Tibial artery (tissue), 4 donors: ENCODE results near the gene PINK1.
"Not testable (repeated sequence)": the region's sequence is repeated elsewhere in the genome, so short reads cannot be mapped to it uniquely, and the experiment has no call there.

Experiments
- DNase-seq, 2 donors: peaks; one replicate each; pipeline ENCODE4 v3.0.0-alpha.2; 2019
- H3K27ac ChIP-seq, 2 donors: fragments of 200-600 bp; sonication (generic) in 1 of 2; 1 replicate in 1 of 2; 2 replicates in 1 of 2; pipeline ENCODE4 v1.5.1; 2018 to 2019; ENCODE audit warnings: mild to moderate bottlenecking in 1 of 2
- H3K27me3 ChIP-seq, 2 donors: fragments of 200-600 bp; sonication (generic) in 1 of 2; one replicate each; pipeline versions ENCODE4 v1.5.1 to v1.6.0; 2016 to 2019
- H3K36me3 ChIP-seq, 3 donors: fragments of 200-600 bp; sonication (generic) in 2 of 3; one replicate each; pipeline ENCODE4 v1.5.1; 2016 to 2019; ENCODE audit warnings: mild to moderate bottlenecking in 2 of 3
- H3K4me1 ChIP-seq, 4 donors: fragments of 200-600 bp; sonication (generic) in 2 of 4; 1 replicate in 3 of 4; 2 replicates in 1 of 4; pipeline ENCODE4 v1.5.1; 2016 to 2019
- H3K4me3 ChIP-seq, 2 donors: fragments of 200-600 bp; sonication (generic) in 1 of 2; 1 replicate in 1 of 2; 2 replicates in 1 of 2; pipeline ENCODE4 v1.5.1; 2018 to 2019; ENCODE audit warnings: mild to moderate bottlenecking in 2 of 2
- H3K9me3 ChIP-seq, 3 donors: fragments of 200-600 bp; sonication (generic) in 1 of 3; one replicate each; pipeline ENCODE4 v1.5.1; 2016 to 2019
- intact Hi-C: fragments of 100-400 bp; cut with DNase I; formaldehyde crosslinking; loops from one replicate; pipeline ENCODE4 v1.15.0; 2023; ENCODE audit warnings: low total_unique reads
- TF ChIP-seq, protein P1 (sequence below), 2 experiments: fragments of 200-600 bp in 1 of 2; fragments of 450-650 bp in 1 of 2; IDR thresholded peaks; one replicate each; pipeline ENCODE4 v1.5.1; 2017 to 2019; ENCODE audit warnings: antibody characterized with exemption in 2 of 2, mild to moderate bottlenecking in 1 of 2, moderate library complexity in 1 of 2

PINK1 gene

GRCh38 chr1:20604678-20605077 is 28.6 kb upstream of the PINK1 start:
- Histone ChIP-seq H3K27ac (no peak overlapping the region), H3K27me3 (peaks cover 0 to 18% of the 10 kb centered on the region in 2 donors), H3K36me3 (no peaks in the 10 kb centered on the region), H3K9me3 (no peaks in the 10 kb centered on the region), H3K4me3 (no peak overlapping the region), H3K4me1 (no peaks in the 10 kb centered on the region)
- TF ChIP-seq, protein P1, sequence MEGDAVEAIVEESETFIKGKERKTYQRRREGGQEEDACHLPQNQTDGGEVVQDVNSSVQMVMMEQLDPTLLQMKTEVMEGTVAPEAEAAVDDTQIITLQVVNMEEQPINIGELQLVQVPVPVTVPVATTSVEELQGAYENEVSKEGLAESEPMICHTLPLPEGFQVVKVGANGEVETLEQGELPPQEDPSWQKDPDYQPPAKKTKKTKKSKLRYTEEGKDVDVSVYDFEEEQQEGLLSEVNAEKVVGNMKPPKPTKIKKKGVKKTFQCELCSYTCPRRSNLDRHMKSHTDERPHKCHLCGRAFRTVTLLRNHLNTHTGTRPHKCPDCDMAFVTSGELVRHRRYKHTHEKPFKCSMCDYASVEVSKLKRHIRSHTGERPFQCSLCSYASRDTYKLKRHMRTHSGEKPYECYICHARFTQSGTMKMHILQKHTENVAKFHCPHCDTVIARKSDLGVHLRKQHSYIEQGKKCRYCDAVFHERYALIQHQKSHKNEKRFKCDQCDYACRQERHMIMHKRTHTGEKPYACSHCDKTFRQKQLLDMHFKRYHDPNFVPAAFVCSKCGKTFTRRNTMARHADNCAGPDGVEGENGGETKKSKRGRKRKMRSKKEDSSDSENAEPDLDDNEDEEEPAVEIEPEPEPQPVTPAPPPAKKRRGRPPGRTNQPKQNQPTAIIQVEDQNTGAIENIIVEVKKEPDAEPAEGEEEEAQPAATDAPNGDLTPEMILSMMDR (IDR thresholded peaks at IDR 0.05) = no peak
- no peak for DNase-seq
- intact Hi-C loops = loop anchor here (1.0 kb wide), 1 partner anchor 44 kb away; no protein-coding TSS in a partner anchor

DNA sequence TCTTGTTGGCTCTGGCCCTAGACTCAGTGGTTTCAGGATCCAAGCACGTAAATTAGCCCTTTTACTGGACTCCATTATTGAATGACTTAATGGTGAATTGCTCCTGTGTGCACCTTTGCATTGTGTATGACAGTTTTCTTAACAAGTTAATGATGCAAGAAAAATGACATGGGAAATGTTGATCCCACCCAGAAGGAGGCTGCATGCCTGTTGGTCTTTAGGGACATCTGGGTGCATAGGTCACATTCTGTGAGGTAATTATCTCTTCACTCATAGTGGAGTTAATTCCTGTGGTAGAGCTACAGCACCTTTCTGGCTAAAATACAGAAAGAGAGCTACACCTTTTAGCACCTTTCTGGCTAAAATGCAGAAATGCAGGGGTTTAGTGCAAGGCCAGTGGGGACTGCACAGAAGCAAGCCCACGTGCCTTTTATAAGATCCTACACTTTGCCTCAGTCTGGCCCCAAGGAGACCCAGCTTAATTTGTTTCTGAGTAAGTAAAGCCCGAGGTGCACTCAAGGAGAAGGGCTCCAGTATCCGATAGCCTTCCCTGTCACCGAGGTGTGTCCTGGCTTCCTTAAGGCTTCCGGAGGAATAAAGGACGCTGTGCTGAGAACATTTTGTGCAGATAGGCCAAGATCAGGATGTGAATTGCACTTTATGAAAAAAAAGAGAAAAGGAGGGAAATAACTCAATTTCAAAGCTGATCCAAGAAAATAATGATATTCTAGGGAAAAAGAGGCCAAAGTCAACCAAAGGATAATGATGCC is 26.3 kb upstream of the PINK1 start:
- H3K4me1 ChIP-seq, H3K27ac ChIP-seq, intact Hi-C loops, H3K36me3 ChIP-seq, DNase-seq, H3K9me3 ChIP-seq, H3K4me3 ChIP-seq: not testable (repeated sequence)
- H3K27me3 ChIP-seq = peaks cover 0 to 18% of the 10 kb centered on the region in 2 donors

DNA sequence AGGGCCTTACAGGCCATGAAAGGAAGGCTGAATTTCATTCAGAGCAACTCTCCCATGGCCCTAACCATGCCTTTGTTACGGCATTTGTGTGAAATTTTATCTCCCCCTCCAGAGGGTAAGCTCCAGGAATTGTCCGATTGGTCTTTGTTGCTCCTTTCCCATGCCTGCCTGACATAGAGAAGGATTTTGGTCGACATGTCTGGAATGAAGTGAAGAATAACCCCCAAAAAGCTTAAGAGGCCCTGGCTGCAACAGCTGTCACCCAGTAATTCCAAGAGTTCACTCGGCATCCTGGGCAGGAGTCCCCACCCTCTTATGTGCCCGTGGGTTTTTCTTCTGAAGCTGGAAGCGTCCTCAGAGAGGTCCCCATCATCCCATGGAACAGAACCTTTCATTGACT is 23.7 kb upstream of the PINK1 start:
- Histone ChIP-seq H3K27me3 (peaks cover 0 to 18% of the 10 kb centered on the region in 2 donors), H3K36me3 (no peaks in the 10 kb centered on the region), H3K4me3 (no peak overlapping the region), H3K9me3 (no peaks in the 10 kb centered on the region), H3K4me1 (peaks cover 0 to 5% (median 1%) of the 10 kb centered on the region in 4 donors), H3K27ac (no peak overlapping the region)
- TF ChIP-seq, protein P1 (IDR thresholded peaks at IDR 0.05) = no peak
- intact Hi-C loops = no loop called here
- no peak for DNase-seq

- Histone ChIP-seq H3K4me1 (peaks cover 0 to 6% (median 1%) of the 10 kb centered on the region in 4 donors), H3K9me3 (no peaks in the 10 kb centered on the region), H3K4me3 (no peak overlapping the region), H3K27me3 (peaks cover 0 to 12% of the 10 kb centered on the region in 2 donors), H3K27ac (no peak overlapping the region), H3K36me3 (no peaks in the 10 kb centered on the region)
- intact Hi-C loops = no loop called here
- DNase-seq = no peak
- TF ChIP-seq, protein P1 (IDR thresholded peaks at IDR 0.05) = no peak
These were observed 22.3 kb upstream of the PINK1 start for GRCh38 chr1:20610970-20611369.

- no peaks in the 10 kb centered on the region for H3K36me3 ChIP-seq
- no peaks in the 10 kb centered on the region for H3K9me3 ChIP-seq
- H3K4me3 ChIP-seq = no peak overlapping the region
- H3K27ac ChIP-seq = no peak overlapping the region
- intact Hi-C loops = no loop called here
- TF ChIP-seq, protein P1 (IDR thresholded peaks at IDR 0.05) = no peak
- peaks cover 0 to 13% (median 4%) of the 10 kb centered on the region in 4 donors for H3K4me1 ChIP-seq
- no peak for DNase-seq
- peaks cover 0 to 12% of the 10 kb centered on the region in 2 donors for H3K27me3 ChIP-seq
These were observed 21.6 kb upstream of the PINK1 start for GRCh38 chr1:20611652-20612051.

DNA sequence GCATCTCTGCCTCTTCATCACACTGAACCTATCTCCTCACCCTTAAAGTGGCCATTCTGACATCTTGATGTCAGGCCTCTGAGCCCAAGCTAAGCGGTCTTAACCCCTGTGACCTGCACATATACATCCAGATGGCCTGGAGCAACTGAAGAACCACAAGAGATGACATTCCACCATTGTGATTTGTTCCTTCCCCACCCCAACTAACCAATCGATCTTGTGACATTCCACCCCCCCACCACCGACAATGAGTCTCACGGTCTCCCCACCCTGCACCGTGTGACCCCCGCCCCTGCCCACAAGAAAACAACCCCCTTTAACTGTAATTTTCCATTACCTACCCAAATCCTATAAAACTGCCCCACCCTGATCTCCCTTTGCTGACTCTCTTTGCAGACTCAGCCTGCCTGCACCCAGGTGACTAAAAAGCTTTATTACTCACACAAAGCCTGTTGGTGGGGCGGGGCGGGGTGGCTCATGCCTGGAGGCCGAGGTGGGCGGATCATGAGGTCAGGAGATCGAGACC is 21.0 kb upstream of the PINK1 start:
- intact Hi-C loops = no loop called here
- Histone ChIP-seq H3K4me3 (no peak overlapping the region), H3K36me3 (no peaks in the 10 kb centered on the region), H3K4me1 (peaks cover 0 to 14% (median 4%) of the 10 kb centered on the region in 4 donors), H3K27ac (no peak overlapping the region), H3K9me3 (no peaks in the 10 kb centered on the region), H3K27me3 (peaks cover 0 to 12% of the 10 kb centered on the region in 2 donors)
- TF ChIP-seq, protein P1 (IDR thresholded peaks at IDR 0.05) = no peak
- DNase-seq = no peak
